ENCODE results near the gene CIAO2A. TPM values are rescaled to one million over a fixed set of nuclear protein-coding genes. Genes with fewer than 3 reads are reported as not detected.

Gene CIAO2A
- total RNA-seq, 2 donors from 2014 or later: 47.2 to 133 TPM

GRCh38 chr15:64131547-64131946 is 37.9 kb upstream of the CIAO2A start:
- intact Hi-C loops (cut with DNase I): no loop called here
- H3K36me3 ChIP-seq: peaks cover 18 to 25% of the 10 kb centered on the region in 2 donors

GRCh38 chr15:64130159-64130558 is 36.5 kb upstream of the CIAO2A start:
- H3K27me3 ChIP-seq (replicated peaks; ENCODE audit: insufficient read depth): no peaks in the 10 kb centered on the region
- 90% methylated on average over 3 of the region's 3 CpGs for WGBS
- no peaks in the 10 kb centered on the region for H3K4me1 ChIP-seq (replicated peaks)
- TF ChIP-seq CTCF (IDR thresholded peaks at IDR 0.05) (no peak), POLR2AphosphoS5 (IDR thresholded peaks at IDR 0.05) (no peak), POLR2A (IDR thresholded peaks at IDR 0.05) (no peak)
- peaks cover 11 to 17% of the 10 kb centered on the region in 2 donors for H3K36me3 ChIP-seq
- H3K4me3 ChIP-seq: no peak overlapping the region
- DNase-seq (ENCODE audit: low spot score): no peak
- H3K9me3 ChIP-seq: no peaks in the 10 kb centered on the region
- intact Hi-C loops (cut with DNase I): no loop called here
- no peak overlapping the region for H3K27ac ChIP-seq

More at GRCh38 chr15:64131547-64131946, 37.9 kb upstream of the CIAO2A start:
- Histone ChIP-seq H3K27me3 (replicated peaks; ENCODE audit: insufficient read depth) (no peaks in the 10 kb centered on the region), H3K27ac (no peak overlapping the region), H3K4me3 (no peak overlapping the region), H3K4me1 (replicated peaks) (no peaks in the 10 kb centered on the region), H3K9me3 (no peaks in the 10 kb centered on the region)
- no peak for TF ChIP-seq POLR2A (IDR thresholded peaks at IDR 0.05)
- no peak for TF ChIP-seq POLR2AphosphoS5 (IDR thresholded peaks at IDR 0.05)
- no peak for TF ChIP-seq CTCF (IDR thresholded peaks at IDR 0.05)
- 95% methylated on average over 7 of the region's 7 CpGs for WGBS
- DNase-seq (ENCODE audit: low spot score): no peak

- no peak for DNase-seq (ENCODE audit: low spot score)
- no peak for TF ChIP-seq POLR2AphosphoS5 (IDR thresholded peaks at IDR 0.05)
- no peak for TF ChIP-seq CTCF (IDR thresholded peaks at IDR 0.05)
- TF ChIP-seq POLR2A (IDR thresholded peaks at IDR 0.05): no peak
- intact Hi-C loops (cut with DNase I): no loop called here
- Histone ChIP-seq H3K4me1 (replicated peaks) (no peaks in the 10 kb centered on the region), H3K9me3 (no peaks in the 10 kb centered on the region), H3K27me3 (replicated peaks; ENCODE audit: insufficient read depth) (no peaks in the 10 kb centered on the region), H3K36me3 (peaks cover 12 to 16% of the 10 kb centered on the region in 2 donors), H3K4me3 (no peak overlapping the region), H3K27ac (no peak overlapping the region)
- 50% methylated on average over 6 of the region's 6 CpGs for WGBS
These were observed 34.1 kb upstream of the CIAO2A start for GRCh38 chr15:64127521-64128270.

- H3K36me3 ChIP-seq: peaks cover 3 to 16% of the 10 kb centered on the region in 2 donors
- H3K4me3 ChIP-seq: no peak overlapping the region
- TF ChIP-seq POLR2AphosphoS5 (IDR thresholded peaks at IDR 0.05): no peak
- no peak for TF ChIP-seq CTCF (IDR thresholded peaks at IDR 0.05)
- TF ChIP-seq POLR2A (IDR thresholded peaks at IDR 0.05): no peak
- no peaks in the 10 kb centered on the region for H3K9me3 ChIP-seq
- H3K27ac ChIP-seq: no peak overlapping the region
- 47% methylated on average over 3 of the region's 3 CpGs for WGBS
- H3K4me1 ChIP-seq (replicated peaks): no peaks in the 10 kb centered on the region
- no peak for DNase-seq (ENCODE audit: low spot score)
- no peaks in the 10 kb centered on the region for H3K27me3 ChIP-seq (replicated peaks; ENCODE audit: insufficient read depth)
- intact Hi-C loops (cut with DNase I): no loop called here
These were observed 32.3 kb upstream of the CIAO2A start for GRCh38 chr15:64125978-64126377.

GRCh38 chr15:64122936-64123351 is 29.3 kb upstream of the CIAO2A start:
- Histone ChIP-seq H3K9me3 (no peaks in the 10 kb centered on the region), H3K4me3 (no peak overlapping the region), H3K4me1 (replicated peaks) (no peaks in the 10 kb centered on the region), H3K36me3 (peaks cover 0 to 9% of the 10 kb centered on the region in 2 donors), H3K27me3 (replicated peaks; ENCODE audit: insufficient read depth) (no peaks in the 10 kb centered on the region), H3K27ac (no peak overlapping the region)
- no peak for TF ChIP-seq POLR2A (IDR thresholded peaks at IDR 0.05)
- no peak for TF ChIP-seq CTCF (IDR thresholded peaks at IDR 0.05)
- no peak for TF ChIP-seq POLR2AphosphoS5 (IDR thresholded peaks at IDR 0.05)
- intact Hi-C loops (cut with DNase I): no loop called here
- WGBS: 52% methylated on average over 3 of the region's 3 CpGs
- DNase-seq (ENCODE audit: low spot score): no peak
